ENCODE data around the gene TRIM29. TPM values are rescaled to one million over a fixed set of nuclear protein-coding genes. Genes with fewer than 3 reads are reported as not detected.
A peak's percentile ranks its signal among the peaks of the same experiment; 100 is the strongest.

The TRIM29 gene
- total and polyA plus RNA-seq, 2 experiments from 2014 or later, result 0.28 TPM; not detected in 1

- H3K4me1 ChIP-seq (ENCODE audit: insufficient read depth), result peaks cover 6% of the 10 kb centered on the region; the same call in 1 of the 2 replicates
- no peaks in the 10 kb centered on the region for H3K36me3 ChIP-seq (ENCODE audit: insufficient read depth)
- no peaks in the 10 kb centered on the region for H3K79me2 ChIP-seq (replicated peaks; ENCODE audit: insufficient read depth)
- H3K4me3 ChIP-seq, result no peak overlapping the region
- peaks cover 76% of the 10 kb centered on the region for H3K27me3 ChIP-seq (ENCODE audit: insufficient read depth)
- no peaks in the 10 kb centered on the region for H3K9me2 ChIP-seq (ENCODE audit: insufficient read depth)
- H3F3A ChIP-seq (replicated peaks; ENCODE audit: low read depth), result no peaks in the 10 kb centered on the region
- Mint-ChIP-seq H3K27me3 (ENCODE audit: insufficient read depth, low read depth, poor library complexity) (peaks cover 63% of the 10 kb centered on the region), H3K4me1 (peaks cover 4% of the 10 kb centered on the region; the same call in 2 of the 3 replicates), H3K9me3 (0 out of 3 replicates have a peak, but pooled peaks cover under 1% of the 10 kb centered on the region), H3K36me3 (ENCODE audit: low read depth) (no peaks in the 10 kb centered on the region), H3K27ac (no peak overlapping the region), H3K4me3 (no peak overlapping the region)
- H3K27ac ChIP-seq (ENCODE audit: low read depth), result no peak overlapping the region
- no peak overlapping the region for H2AFZ ChIP-seq
- H4K20me1 ChIP-seq (replicated peaks; ENCODE audit: insufficient read depth), result no peaks in the 10 kb centered on the region
- no peak overlapping the region for H3K4me2 ChIP-seq
- no peak for TF ChIP-seq NANOG (IDR thresholded peaks at IDR 0.05; ENCODE audit: borderline replicate concordance)
- TF ChIP-seq STAT1 (IDR thresholded peaks at IDR 0.05; ENCODE audit: unreplicated experiment), result no peak
- no peak for TF ChIP-seq REST (IDR thresholded peaks at IDR 0.05; ENCODE audit: unreplicated experiment)
- no peak for TF ChIP-seq EZH2phosphoT487 (IDR thresholded peaks at IDR 0.05; ENCODE audit: unreplicated experiment)
- DNase-seq (ENCODE audit: low spot score) (no peak), ATAC-seq (no peak)
These were observed 32.9 kb upstream of the TRIM29 start for GRCh38 chr11:120170741-120171261.

- no peak overlapping the region for H3K4me3 Mint-ChIP-seq
- TF ChIP-seq EZH2phosphoT487 (IDR thresholded peaks at IDR 0.05; ENCODE audit: unreplicated experiment) (no peak), JUNB (IDR thresholded peaks at IDR 0.05; ENCODE audit: unreplicated experiment) (no peak), REST (IDR thresholded peaks at IDR 0.05; ENCODE audit: unreplicated experiment) (no peak)
- H3K36me3 ChIP-seq (ENCODE audit: insufficient read depth), result no peaks in the 10 kb centered on the region
- H3K9me3 Mint-ChIP-seq, result peaks cover 2% of the 10 kb centered on the region; the same call in 1 of the 3 replicates
- no peaks in the 10 kb centered on the region for H3F3A ChIP-seq (replicated peaks; ENCODE audit: low read depth)
- no peak for ATAC-seq
- no peak for DNase-seq (ENCODE audit: low spot score)
- H3K27me3 Mint-ChIP-seq (ENCODE audit: insufficient read depth, low read depth, poor library complexity), result peaks cover 63% of the 10 kb centered on the region
- peak overlapping the region; percentile 90 for H3K4me2 ChIP-seq
- H4K20me1 ChIP-seq (replicated peaks; ENCODE audit: insufficient read depth), result no peaks in the 10 kb centered on the region
- no peaks in the 10 kb centered on the region for H3K9me2 ChIP-seq (ENCODE audit: insufficient read depth)
- H3K4me1 Mint-ChIP-seq, result peaks cover 4% of the 10 kb centered on the region; the same call in 2 of the 3 replicates
- no peak overlapping the region; the same call in 1 of the 2 replicates for H3K4me3 ChIP-seq
- H3K27ac Mint-ChIP-seq, result no peak overlapping the region
- peaks cover 6% of the 10 kb centered on the region; the same call in 1 of the 2 replicates for H3K4me1 ChIP-seq (ENCODE audit: insufficient read depth)
- H3K27ac ChIP-seq (ENCODE audit: low read depth), result no peak overlapping the region
- peak overlapping the region; percentile 95 for H2AFZ ChIP-seq
- peaks cover 76% of the 10 kb centered on the region for H3K27me3 ChIP-seq (ENCODE audit: insufficient read depth)
- H3K79me2 ChIP-seq (replicated peaks; ENCODE audit: insufficient read depth), result no peaks in the 10 kb centered on the region
- H3K36me3 Mint-ChIP-seq (ENCODE audit: low read depth), result no peaks in the 10 kb centered on the region
These were observed 32.2 kb upstream of the TRIM29 start for GRCh38 chr11:120169981-120170698.
